ENCODE results near the gene SPTBN4.
"Not testable (repeated sequence)": the region's sequence is repeated elsewhere in the genome, so short reads cannot be mapped to it uniquely, and the experiment has no call there.

The SPTBN4 gene

DNA sequence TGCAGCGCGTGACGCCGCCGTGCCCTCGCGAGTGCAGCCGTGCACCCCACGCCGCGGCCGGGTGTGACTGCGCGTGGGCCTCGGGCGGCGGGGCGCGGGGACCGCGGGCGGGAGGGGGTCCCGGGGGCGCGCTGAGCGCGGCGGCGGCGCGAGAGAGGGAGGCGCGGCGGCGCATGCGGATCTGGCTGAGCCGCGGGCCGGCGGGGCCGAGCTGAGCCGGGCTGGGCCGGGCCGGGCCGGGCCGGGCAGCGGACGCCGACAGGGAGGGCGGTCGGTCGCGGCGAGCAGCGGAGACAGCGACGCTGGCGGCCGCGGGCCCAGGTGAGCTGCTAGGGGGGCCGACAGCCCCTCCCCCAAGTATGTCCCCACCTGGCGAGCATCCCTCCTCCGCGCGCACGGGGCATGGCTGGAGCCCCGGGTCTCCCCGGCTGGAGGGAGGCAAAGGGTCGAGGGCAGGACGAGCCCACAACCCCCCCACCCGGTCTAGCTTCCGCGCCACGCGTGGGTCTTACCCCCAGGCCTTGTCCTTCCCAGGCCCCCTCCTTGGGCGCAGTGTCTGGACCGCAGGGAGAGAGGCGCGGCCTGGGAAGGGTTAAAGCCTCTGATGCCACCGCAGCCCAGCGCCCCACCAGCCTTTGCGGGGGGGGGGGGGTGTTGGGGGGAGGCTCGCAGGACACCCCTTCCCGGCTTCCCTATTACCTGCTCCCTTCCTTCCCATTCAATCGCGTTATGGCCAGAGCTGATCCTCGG lies at the start of gene SPTBN4:
SPTBN4 (plus strand) TSS at position 17 of the 750 bp plus-strand sequence. CDS start 5,621 bp downstream, outside the sequence.
- no peak for DNase-seq

DNA sequence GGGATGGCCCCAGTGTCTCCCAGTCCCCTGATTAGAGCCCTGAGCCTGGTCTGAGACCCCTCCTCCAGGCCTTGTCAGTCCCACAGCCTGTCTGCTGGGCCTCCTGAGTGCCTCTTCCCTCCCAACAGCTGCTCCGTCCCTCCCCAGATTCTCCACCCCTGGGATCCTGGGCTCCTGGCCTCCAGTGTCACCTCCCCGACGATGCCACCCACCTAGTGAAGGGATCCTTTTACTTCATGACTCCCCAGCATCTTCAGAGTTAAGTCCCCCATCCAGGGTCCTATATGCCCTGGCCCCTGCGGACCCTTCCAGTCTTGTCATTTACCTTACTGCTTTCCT lies 49.2 kb upstream of the SPTBN4 start:
- DNase-seq: no peak

DNA sequence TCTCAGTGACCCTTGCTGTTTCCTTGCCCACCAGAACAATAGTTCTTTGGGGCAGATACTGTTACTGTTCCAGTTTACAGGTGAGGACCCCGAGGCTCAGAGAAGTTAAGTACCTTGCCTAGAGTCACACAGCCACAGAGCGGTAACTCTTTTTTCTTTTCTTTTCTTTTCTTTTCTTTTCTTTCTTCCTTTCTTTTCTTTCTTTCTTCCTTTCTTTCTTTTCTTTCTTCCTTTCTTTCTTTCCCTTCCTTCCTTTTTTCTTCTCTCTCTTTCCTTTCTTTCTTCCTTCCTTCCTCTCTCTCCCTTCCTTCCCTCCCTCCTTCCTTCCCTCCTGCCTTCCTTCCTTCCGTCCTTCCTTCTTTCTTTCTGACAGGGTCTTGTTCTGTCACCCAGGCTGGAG lies 48.8 kb upstream of the SPTBN4 start:
- no peak for DNase-seq

DNA sequence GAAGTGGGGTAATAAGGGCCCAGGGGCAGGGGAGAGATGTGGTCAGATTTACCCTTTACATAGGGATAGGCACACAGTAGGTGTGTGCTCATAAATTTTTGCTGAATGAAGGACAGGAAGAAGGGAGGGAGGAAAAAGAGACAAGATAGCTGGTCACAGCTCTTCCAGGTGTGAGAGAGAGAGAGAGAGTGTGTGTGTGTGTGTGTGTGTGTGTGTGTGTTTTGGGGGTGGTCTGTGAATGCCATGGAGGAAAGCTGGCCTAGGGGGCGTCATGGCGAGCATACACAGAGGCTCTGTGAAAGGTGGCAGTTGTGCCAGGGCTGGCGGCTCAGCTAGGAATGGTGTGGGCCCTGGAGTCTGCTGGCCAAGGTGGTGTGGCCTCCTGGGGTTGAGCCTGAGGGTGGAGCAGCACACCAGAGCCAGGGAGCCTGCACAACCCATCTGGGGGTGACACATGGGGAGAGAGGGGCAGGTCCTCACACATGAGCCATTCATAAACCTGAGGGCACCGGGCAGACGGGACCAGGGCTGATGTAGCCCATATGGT lies 47.7 kb upstream of the SPTBN4 start:
- no peak for DNase-seq

DNA sequence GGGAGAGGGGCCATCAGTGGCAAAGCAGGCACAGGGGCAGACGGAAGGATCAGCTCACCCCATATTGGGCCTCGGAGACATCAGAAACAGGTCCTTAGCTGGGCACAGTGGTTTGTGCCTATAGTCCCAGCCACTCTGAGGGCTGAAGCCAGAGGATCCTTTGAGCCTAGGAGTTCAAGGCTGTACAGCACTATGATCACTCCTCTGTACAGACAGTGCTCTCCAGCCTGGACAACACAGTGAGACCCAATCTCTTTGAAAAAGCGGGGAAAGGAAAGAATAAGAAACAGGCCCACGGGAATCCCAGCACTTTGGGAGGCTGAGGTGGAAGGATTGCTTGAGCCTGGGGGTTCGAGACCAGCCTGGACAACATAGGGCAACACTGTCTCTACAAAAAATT lies 47.0 kb upstream of the SPTBN4 start:
- DNase-seq: no peak

DNA sequence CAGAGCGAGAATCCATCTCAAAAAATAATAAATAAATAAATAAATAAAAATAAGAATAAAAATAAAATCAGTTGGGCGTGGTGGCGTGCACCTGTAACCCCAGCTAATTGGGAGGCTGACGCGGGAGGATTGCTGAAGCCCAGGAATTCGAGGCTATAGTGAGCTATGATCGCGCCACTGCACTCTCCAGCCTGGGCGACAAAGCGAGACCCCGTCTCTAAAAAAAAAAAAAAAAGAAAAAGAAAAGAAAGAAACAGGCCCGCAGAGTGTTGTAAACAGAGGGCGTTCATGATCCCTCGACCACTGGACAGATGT lies 46.4 kb upstream of the SPTBN4 start:
- no peak for DNase-seq

DNA sequence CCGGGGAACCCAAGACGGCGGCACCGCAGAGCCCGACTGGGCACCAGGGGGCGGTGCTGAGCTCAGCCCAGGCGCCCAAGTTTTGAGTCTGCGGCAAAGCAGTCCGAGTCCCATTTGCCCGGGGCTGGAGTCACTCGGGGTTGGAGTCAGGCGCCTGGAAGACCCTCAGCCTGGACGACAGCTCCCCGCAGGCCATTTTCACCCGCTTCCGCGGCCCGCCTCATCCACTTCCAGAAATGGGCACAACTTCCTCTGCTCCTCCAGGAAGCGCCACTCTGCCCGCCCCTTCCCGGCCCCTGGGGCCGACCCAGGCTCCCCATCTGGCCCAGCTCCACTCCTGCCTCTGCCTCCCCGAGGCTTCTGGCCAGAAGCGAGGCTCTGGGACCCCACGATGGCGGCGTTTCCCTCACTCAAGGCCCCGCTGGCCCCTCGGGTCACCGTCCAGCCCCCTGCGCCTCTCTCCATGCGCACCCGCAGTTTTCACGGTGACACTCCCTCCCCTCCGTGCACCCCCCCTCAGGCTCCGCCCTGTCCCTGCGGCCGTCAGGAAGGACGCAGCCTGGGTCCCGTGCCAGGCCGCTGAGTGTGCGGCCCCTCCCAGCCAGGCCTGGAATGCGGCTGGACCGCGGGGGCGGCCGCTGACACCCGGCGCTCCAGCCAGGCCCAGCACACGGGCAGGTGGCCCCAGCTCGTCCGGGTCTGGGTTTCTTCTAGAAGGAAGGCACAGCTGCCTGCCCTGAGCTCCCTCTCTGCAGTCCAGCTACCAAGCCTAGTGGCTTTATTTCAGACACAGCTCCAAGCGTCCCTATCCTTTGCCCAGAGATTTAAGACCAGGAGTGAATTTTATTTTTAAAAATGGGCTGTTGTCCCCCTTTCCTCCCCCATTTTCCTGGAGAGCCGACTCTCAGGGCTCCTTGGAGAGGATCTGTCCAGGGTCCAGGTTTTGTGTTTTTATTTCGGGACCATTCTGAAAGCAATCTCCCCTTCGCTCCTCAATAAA lies 45.7 kb upstream of the SPTBN4 start:
- DNase-seq: peak; percentile 29 to 77 (median 60)

DNA sequence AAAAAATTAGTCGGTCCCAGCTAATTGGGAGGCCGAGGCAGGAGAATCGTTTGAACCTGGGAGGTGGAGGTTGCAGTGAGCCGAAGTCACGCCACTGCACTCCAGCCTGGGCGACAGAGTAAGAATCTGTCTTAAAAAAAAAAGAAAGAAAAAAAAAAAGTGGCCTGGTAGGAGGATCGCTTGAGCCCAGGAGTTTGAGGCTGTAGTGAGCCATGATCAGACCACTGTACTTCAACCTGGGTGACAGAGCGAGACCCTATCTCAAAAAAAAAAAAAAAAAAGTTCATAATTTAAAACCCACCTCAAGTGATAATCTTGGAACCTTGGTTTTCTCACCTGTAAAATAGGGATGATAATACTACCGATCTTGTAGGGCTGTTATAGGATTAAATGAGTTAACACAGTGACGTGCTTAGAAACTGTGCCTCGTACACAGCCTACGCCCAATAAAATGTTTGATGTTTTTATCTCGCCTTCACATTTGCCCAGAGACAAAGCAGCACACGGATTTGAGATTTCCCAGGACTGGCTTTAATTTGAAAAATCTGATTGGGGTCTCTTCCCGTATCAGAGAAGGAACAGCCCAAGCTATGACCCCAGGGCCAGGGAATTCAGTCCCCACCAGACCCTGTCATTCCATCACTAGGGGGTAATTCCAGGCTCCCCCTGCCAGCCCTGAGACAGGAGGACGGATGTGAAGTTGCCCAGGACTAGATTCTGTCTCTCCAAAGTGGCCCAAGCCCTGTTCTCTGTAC lies 44.6 kb upstream of the SPTBN4 start:
- no peak for DNase-seq

DNA sequence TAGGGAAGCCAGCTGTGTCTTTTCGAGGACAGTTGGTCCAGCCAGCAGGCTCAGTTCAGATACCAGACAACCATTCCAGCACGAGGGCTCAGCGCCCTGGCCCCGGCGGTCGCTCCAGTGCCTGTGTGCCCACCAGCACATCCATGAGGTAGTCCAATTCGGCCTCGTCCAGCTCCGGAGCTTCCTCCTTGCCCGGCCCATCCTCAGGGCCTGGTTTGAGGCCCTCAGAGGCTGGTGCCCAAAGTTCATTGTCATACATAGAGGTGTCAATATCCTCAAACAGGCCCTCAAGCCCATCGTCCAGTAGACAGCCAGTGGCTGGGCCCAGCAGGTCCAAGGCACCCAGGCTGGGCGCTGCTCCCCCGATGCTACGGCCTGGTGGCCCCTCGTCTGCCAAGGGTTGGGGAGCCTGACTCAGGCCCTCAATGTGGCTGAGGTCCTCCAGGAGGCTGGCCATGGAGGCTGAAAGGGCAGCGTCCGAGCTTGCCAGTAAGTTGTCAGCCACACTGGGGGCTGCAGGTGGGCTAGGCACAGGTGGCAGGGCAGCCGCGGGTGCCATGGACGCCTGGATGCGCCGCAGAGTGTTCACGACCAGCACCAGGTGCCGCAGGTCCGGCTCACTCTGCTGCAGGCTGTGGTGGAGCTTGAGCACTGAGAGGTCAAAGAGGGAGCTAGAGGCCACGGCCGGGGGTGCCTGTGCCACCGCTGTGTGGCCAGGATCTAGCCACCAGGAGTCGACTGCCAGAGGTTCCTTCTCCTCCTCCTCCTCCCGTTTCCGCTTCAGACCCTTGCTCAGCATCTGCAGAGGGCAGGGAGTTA lies 43.8 kb upstream of the SPTBN4 start:
- DNase-seq: no peak

DNA sequence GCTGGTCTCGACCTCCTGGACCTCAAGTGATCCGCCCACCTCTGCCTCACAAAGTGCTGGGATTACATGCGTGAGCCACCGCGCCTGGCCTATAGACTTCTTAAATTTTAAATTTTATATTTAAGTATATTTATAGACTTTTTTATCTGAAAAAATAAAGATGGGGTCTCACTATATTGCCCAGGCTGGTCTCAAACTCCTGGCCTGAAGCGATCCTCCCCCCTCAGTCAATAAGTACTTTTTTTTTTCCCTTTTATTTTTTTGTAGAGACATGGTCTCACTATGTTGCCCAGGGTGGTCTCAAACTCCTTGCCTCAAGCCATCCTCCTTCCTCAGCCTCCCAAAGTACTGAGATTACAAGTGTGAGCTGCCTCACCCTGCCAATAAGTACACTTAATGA lies 42.9 kb upstream of the SPTBN4 start:
- DNase-seq: no peak

DNA sequence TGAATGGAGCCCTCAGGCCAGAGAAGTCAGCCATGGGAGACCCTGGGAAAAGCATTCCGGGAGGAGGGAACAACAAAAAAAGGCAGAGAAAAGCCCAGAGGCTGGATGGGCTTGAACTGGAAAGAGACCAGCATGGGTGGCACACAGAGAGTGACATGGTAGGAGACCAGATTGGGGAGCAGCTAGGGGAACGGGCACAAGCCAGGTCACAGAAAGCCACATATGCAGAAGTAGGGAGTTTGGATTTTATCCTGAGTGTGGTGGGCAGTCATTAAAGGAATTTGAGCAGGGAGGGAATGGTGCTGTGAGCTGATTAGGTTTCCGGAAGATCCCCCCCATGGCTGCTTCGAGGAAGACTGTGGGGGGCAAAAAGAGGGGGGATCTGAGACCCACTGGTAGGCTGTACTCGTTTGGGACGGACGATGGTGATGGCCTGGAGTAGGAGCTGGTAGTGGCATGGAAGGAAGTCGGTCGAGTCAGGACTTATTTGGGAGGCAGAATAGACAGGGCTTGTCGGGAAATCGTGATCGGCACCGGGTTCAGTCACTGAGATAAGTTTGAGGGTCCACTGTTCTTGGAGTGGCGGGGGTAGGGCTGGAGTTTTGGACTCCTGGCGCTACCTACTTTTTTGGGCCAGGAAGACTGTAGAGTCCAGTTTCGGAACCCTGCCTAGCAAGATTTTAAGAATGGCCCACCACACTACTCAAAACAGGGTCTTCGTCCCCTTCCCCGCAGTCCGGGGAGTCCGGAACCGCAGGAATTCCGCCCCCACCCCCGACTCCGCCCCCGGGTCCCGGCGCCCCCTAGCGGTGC lies 42.0 kb upstream of the SPTBN4 start:
- no peak for DNase-seq

DNA sequence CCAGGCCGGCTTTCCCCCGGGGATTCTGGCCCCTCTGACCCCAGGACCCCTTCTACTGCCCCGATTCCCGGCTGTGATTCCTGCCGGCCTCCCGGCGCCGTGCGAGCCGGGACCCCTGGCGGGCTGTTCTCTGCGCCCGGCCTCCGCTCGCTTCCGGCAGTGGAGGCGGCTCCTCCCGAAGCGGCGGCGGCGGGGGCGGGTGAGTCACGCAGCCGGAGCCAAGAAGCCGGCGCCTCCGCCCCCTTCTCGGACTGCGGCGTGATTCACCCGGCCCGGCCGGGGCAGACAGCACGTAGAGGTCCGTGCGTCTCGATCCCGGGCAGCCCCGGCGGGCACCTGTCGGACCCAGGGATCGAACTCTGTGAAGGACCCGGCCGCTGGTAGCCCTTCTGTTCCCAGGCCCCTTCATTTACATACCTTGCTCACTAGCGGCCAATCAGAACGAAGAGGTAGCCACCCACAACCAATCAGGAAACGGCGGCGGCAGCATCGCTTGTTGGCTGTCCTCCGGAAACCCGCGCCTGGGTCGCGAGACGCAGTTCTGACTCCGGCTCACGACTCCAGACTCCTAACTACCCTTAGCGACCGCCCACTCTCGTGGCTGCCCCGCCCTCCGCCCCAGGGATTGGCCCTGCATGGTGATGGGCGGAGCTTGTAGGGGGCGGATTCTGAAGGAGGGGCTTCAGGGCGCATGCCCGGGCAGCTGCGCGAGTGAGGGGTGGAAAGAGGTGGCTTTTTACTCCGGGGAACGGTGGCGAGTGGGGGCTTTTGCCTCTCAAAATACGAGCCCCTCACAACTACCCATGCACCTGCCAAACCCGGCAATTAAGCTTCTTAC lies 41.1 kb upstream of the SPTBN4 start, which contains the start of gene SERTAD1:
SERTAD1 (minus strand) TSS at position 543 of the 838 bp plus-strand sequence. CDS start 2,446 bp downstream, outside the sequence.
- DNase-seq: peak; percentile 99 to 100 (median 99)

DNA sequence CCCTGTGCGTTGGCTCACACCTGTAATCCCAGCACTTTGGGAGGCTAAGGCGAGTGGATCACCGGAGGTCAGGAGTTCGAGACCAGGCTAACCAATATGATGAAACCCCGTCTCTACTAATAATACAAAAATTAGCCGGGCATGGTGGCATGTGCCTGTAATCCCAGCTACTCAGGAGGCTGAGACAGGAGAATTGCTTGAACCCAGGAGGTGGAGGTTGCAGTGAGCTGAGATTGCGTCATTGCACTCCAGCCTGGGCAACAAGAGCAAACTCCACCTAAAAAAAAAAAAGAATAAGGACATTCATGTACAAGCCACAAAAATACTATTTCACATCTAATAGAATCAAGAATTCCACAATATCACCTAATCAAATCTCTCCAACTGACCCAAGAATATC lies 38.6 kb upstream of the SPTBN4 start:
- not testable (repeated sequence) for DNase-seq

DNA sequence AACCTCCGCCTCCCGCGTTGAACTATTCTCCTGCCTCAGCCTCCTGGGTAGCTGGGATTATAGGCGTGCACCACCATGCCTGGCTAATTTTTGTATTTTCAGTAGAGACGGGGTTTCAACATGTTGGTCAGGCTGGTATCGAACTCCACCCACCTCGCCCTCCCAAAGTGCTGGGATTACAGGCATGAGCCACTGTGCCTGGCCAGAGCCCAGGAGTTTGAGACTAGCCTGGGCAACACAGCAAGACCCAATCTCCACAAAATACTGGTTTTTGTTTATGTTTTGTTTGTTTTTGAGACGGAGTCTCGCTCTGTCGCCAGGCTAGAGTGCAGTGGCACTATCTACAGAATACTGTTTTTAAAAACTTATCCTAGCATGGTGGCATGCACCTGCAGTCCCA lies 36.6 kb upstream of the SPTBN4 start:
- DNase-seq: not testable (repeated sequence)

DNA sequence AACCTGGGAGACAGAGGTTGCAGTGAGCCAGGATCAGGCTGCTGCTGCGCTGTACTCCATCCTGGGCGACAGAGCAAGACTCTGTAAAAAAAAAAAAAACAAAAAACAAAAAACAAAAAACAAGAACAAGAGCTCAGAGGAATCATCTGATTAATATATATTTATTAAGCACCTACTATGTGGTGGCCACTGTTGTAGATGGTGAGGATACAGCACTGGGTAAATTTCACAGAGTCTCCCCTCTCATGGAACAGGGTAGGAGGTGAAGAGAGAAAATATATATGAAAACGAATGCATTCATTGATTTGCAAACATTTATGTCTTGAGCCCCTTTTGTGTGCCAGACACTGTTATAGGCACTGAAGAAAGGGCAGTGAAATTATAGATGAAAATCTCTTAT lies 35.1 kb upstream of the SPTBN4 start:
- no peak for DNase-seq

DNA sequence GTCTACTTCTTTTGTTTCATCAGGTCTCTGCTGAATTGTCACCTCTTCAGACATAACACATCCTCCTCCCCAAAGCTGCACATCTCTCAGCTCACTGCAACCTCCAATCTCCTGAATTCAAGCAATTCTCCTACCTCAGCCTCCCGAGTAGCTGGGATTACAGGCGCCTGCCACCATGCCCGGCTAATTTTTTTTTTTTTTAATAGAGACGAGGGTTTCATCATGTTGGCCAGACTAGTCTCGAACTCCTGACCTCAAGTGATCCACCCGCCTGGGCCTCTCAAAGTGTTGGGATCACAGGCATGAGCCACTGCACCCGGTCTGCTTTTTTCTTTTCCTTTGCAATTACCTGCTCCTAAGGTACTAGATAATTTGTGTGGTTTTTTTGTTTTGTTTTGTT lies 34.0 kb upstream of the SPTBN4 start:
- not testable (repeated sequence) for DNase-seq

DNA sequence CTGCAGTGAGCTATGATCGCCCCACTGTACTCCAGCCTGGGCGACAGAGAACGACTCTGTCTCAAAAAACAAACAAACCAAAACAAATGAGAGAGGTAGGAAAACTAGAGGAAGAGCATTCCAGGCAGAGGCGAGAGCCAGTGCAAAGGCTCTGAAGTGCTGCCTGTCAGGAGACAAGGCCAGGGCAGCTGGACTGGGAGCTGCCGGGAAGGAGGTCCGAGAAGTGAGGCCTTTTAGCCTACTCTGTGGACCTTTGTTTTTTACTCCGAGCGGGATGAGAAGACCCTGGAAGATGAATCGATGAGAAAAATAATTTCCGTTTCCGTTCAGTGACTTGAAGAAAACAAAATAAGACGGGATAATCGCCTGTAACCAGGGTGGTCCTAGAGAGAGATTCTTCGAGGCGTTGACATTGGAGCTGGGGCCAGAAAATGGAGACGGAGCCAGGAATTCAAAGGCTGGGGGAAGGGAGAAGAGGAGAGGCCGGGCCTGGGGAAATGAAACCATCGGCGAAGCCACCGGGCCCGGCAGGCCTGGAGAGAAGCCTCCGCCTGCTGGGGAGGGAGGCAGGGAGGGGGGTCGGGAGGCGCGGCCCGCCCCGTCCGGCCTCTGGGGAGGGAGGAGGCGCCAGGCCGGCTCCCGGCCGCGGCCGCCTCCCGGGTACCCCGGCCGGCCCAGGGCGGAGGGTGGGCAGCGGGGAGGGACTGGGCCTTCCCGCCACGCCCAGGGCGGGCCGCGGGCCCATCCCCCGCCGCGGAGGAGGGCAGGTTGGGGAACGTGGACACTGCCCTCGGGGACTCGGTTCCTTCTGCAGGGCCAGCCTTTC lies 33.2 kb upstream of the SPTBN4 start:
- peak in 2 of 4 experiments; percentile 25 to 49 for DNase-seq

DNA sequence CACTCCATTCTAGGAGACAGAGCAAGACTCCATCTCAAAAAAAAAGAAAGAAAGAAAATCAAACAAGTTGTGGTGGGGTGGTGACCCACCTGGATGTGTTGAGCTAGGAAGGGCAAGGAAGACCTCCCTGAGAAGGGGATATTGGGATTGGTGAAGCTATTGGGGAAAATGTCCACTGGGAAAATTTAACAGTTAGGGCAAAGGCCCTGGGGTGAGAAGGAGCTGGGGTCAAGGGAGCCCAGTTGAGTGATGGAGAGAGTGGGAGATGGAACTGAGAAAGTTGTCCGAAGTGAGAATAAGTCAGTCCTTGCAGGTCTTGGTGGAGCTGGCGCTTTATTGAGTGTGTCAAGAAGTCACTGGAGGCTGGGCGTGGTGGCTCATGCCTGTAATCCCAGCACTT lies 28.5 kb upstream of the SPTBN4 start:
- no peak for DNase-seq

DNA sequence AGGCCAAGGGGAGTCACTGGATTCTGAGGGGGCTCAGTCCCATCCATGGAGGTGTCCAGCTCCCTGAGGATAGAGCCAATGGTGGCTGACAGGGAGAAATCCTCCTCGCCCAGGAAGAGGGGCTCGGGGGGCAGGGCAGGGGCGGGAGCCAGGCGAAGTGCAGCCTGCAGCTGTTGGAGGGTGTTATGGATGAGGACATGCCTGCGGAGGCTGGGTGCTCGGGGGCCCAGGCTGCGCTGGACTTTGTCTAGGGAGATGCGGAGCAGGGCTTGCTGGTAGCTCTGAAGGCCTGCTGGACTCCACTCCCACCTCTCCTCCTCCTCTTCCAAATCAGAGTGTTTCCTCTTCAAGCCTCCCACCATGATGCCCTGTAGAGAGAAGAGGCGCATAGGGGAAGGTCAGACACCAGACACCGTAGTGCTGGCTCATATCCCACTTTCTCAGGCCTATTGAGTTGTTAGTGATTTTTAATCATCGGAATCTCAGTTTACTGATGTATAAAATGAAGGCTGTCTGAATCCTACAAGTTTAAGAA lies 25.0 kb upstream of the SPTBN4 start:
- no peak for DNase-seq

All from activated naive CD4-positive, alpha-beta T cell (primary cell).